Fibroblast of skin of back (primary cell): ENCODE measurements around the gene TWNK. TPM values are rescaled to one million over a fixed set of nuclear protein-coding genes. Genes with fewer than 3 reads are reported as not detected.

Experiments
- DNase-seq: peaks from one replicate; pipeline ENCODE4 v3.0.0-alpha.2; 2013
- polyA plus RNA-seq, 2 experiments: library from polyadenylated mRNA; unstranded; fragments of 120-200 nt; gene quantifications; one replicate each; pipeline ENCODE4 v1.2.1, GENCODE V29; 2013; ENCODE audit not compliant: insufficient read length in 2 of 2

Gene TWNK
- polyA plus RNA-seq (2013, experiment 1 of 2; ENCODE audit: insufficient read length): 10.5 TPM
- polyA plus RNA-seq (2013, experiment 2 of 2; ENCODE audit: insufficient read length): 5.2 TPM

DNA sequence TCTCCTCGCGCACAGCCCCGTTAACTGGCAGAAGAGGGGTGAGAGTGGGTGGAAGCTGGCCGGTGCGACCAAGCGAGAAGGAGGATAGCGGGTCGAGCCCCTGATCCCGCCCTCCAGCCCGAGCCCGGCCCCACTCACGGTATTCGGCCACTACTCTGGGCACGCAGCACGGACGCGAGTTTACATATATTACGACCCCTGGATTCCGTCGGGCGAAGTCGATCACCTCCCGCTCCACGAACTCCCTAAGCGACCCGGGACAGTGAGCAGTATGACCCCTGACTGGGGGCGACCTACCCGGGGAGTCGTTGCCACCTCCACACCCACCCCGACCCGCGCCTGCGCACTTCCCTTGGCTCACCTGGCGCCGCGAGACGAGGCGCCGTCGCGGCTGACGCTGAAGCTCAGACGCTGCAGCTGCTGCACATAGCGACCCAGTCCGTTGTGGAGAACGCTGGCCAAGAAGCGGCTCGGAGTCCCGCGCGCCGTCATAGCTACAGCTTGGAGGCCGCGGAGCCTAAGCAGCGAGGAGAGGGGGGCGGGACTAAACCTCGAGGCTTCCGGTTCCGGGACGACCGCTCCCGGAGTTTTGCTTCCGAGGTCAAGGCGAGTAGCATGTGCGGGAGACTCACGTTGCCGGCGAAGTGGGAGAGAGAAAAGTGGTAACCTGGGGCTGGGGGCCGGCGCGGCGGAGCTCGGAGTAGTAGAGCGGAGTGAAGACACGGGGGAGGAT is at the start of gene TWNK, which contains the start of gene MRPL43:
Gene TWNK (plus strand): TSS at position 592 of the 733 bp plus-strand sequence. CDS start 668 bp downstream, outside the sequence.
Gene MRPL43 (minus strand): TSS at position 546 of the 733 bp plus-strand sequence. CDS start 54 bp downstream, at position 492.
- peak; percentile 77 for DNase-seq

GRCh38 chr10:100939763-100940344 is 47.5 kb upstream of the TWNK start:
- peak; percentile 70 for DNase-seq

DNA sequence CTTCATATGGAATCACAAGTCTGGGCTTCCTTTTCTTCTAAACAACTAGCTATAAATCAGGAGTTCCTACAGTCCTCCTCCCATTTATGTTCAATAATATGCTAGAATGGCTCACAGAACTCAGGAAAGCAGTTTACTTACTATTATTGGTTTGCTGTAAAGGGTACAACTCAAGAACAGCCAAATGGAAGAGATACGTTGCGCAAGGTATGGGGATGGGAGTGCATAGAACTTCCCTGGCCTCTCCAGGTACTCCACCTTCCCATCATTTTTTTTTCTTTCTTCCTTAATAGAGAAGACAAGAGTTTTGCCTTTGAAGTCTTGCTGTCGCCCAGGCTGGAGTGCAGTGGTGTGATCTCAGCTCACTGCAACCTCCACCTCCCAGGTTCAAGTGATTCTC is 45.1 kb upstream of the TWNK start:
- no peak for DNase-seq

DNA sequence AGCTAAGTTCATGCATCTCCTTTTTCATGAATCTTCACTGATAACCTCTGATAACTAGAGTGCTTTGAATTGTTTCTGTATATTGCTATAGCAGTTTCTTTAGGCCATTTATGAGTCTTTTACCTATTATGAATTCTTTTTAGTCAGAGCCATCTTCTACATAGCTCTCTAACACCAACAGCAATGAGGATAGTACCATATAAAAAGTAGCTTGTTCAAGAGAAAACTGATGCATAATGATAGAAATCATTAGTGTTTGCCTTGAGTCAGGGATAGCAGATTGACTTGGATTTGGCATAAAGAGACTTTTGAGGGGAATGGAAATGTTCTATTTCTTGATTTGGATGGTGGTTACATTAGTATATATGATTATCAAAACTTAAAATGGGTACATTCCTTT is 43.8 kb upstream of the TWNK start:
- DNase-seq: no peak

DNA sequence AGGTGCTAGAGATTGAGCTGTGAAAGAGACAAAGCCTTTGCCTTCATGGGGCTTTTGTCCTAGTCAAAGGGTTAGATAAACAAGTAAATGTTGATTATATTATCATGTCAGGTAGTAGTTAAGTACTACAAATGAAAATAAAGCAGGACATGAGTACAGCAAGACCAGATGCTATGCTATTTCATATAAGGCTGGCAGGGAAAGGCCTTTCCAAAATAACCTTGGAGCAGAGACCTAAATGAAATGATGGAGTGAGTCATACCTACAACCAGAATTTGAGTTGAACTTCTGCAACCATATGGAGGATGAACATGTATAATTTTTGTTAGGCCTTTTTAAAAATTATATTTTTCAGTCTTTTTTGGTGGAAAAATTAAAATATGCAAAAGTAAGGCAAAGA is 41.6 kb upstream of the TWNK start:
- DNase-seq: no peak

GRCh38 chr10:100948916-100949315 is 38.4 kb upstream of the TWNK start:
- DNase-seq: no peak

DNA sequence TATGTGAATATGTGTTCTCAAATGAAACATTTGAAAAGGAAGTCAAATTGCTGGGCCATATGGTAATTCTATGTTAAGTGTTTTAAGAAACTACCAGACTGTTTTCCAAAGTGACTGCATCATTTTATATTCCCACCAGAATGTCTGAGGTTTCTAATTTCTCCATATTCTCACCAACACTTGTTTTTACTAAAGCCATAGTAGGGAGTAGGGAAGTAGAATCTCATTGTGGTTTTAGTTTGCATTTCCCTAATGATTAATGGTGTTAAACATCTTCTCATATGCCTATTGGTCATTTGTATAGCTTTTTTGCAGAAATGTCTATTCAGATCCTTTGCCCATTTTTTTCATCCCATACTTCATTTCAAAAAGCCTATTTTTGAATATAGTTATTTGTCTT is 27.1 kb upstream of the TWNK start:
- DNase-seq: no peak

- no peak for DNase-seq
These were observed 24.8 kb upstream of the TWNK start for GRCh38 chr10:100962351-100963080.

DNA sequence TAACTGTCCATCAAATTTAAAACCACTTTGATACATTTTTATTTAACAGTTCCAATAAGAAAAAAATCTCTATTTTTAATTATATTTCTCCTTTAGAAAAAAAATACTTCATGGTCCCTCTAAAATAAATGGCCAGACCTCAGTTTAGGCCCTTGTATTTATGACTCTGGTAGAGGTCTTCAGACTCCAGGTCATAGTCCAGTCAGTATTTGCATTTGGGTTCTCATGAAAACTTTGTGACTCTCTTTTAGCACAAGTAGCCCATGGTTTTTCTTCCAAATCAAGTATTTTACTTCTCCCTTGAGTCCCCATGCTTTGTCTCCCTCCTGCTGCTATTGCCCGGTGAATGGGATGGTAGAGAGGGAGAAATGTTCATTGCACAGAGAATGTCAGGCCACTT is 23.5 kb upstream of the TWNK start:
- no peak for DNase-seq

DNA sequence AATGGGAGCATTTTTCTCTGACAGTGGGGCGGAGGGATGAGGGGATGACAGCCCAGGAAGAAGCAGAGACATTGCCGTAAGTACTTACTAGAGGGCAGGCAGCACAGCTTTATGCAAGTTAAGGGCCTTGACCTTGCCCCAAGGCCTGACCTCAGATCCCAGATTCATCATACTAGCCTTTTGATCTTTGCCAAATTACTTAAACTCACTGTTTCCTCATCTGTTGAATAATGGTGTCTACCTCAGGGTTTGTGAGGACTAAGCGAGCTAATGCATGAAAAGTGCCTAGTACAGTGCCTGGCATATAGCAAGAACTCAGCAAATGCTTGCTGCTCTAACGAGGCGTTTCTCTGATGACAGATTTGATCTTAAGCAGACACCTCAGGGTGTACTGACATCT is 21.5 kb upstream of the TWNK start:
- no peak for DNase-seq

DNA sequence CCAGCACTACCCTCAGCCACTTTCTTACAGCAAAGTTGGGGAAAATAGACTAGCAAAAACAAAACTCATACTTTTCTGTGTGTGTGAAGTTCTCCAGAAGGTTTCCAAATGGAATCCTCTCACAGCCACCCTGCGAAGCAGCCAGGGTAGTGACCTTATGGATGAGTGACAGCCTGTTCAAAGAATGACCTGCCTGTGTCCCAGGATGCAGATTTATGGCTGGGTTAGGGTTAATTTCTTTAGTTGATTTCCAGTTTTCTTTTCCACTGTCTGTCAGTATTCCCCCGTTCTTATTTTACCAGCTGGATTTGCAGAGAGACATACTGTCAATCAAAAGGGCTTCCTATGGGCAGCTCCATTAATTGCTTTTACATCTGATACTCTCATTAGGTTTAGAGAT is 20.5 kb upstream of the TWNK start:
- no peak for DNase-seq

- no peak for DNase-seq
These were observed 20.0 kb upstream of the TWNK start for GRCh38 chr10:100967332-100967731.

DNA sequence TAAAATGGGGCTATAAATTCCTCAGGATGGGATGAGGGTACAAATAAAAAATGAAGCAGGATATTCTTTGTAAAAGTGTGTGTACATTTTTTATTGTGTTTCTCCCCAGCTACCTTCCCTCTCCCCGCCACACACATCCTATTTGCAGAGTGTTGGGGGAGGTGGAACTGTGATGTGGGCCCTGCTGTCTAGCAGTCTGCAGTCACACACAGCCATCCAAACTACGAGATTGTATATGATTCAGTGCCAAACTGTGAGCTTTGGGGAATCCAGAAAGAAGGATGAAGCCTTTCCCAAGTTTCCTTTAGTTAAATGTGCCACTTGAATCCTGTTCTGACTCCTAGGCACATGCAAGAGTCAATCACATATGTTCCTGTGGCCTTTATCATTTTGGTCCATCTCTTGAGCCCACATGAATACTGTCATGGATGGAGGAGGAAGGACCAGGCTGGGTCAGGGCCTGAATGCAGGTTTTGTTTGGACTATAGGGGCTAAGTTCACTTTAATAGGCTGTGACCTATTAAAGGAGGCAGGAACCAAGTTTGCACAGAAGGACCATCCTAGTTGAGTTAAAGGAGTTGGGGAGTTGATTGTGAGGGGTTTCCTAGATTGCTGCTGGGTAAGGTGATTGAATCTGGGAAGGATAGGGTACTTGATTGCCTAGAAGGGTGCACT is 19.1 kb upstream of the TWNK start:
- DNase-seq: no peak

DNA sequence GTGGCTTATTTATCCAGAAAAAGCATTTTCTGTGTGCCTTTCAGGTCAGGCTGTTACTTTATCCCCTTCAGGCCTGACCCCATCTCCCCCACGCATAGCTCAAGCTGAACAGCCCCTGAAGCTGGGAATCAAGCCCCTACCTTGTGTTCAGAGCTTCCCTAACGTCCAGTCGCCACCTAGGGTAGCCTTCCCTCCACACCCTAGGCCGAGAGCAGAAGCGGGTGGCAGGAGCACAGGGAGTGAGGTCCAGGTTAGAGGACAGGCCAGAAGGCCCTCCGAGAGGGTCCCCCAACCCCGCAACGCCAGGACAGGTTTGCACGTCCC is 18.5 kb upstream of the TWNK start:
- DNase-seq: no peak

DNA sequence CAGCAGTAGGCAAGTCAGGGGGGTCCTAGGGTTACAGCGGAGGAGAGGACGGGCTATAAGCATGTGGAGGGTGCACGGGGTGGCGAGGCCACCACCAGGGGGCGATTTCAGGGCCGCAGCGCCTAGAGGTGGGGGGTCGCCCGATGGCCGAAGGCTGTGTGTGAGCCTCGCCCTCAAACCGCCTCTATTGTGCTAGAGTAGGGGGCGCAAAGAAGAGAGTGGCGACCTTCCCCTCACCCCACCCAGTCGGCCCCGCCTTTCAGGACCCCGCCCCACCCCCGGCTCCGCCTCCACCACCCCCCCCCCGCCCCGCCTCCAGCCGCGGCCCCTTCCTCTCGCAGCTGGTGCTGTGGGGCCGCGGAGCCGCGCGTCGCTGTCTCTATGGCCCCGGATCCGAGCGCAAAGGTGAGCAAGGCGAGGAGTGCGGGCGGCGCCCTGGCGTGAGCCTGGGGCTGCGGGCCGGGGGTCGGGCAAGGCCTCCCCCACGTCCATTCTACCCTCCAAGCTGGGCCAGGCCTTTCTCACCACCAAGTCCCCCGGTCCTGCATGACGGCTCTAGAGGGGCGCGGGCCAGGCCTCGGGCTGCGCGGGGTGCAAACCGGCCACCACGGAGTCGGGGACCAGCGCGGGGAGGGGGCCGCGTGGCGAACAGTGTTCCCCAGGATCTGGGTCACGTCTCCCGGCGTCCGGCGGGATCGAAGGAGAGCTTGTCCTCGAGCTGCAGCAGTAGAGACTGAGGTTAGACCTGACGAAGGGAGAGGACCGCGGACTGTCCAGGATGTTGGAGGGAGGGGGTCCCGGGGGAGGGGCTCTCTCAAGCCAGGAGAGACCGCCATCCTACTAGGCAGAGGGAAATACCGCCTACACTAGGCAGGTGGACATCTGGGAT is 17.9 kb upstream of the TWNK start, which contains the start of gene SEMA4G:
Gene SEMA4G (plus strand): TSS at position 318 of the 889 bp plus-strand sequence. CDS start 3,409 bp downstream, outside the sequence.
- DNase-seq: peak; percentile 21

DNA sequence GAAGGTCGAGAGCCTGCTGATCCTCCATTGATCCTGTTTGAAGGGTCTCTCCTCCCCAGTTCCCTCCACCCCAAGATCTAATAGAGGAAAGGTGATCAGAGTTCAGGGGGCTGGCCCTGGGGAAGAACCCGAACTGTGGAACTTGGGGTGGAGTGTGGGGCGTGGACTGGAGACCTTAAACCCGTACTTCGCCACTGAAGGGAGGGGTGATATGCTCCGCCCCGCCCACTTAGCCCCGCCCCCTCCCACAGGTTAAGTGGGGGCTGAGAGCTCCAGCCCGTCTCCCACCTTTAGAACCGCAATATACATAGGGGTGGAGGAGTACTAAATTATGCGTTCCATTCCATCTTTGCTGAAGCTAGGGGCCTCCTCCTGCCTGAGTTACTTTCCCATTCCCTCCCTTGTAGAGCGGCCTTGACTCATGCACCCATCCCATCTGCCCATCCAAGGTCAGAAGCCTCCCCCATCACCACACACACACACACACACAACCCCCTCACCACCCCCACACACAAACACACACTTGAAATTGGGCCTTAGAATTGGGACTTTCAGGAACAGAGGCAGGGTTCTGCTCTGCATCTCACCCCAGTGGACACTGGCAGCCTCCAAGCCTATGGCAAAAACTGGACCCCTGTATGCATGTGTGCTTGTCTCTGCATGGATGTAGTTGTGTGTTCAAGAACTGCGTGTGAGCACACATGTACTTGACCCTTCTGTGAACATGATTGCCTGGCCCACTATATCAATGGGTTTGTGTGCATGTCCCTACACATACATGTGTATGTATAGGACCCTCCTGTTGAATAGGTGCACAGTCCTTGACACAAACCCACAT is 17.0 kb upstream of the TWNK start:
- DNase-seq: no peak

GRCh38 chr10:100970914-100971811 is 16.2 kb upstream of the TWNK start:
- DNase-seq: no peak

- no peak for DNase-seq
These were observed 15.0 kb upstream of the TWNK start for GRCh38 chr10:100972115-100972903.
